Neural progenitor cell (in vitro differentiated cells): ENCODE data around the gene ZFYVE9.

Source experiments
- CTCF ChIP-seq: fragments of 200-600 bp; sonication (generic); IDR thresholded peaks from 2 replicates; pipeline ENCODE4 v1.5.1; 2017; ENCODE audit warnings: antibody characterized with exemption, mild to moderate bottlenecking
- EZH2 ChIP-seq: fragments of 200-600 bp; sonication (generic); IDR thresholded peaks from 2 replicates; pipeline ENCODE4 v1.6.1; 2017; ENCODE audit warnings: antibody characterized with exemption, mild to moderate bottlenecking, moderate library complexity

- no peak for TF ChIP-seq CTCF
- TF ChIP-seq EZH2 = no peak
These were observed 118.0 kb downstream of the ZFYVE9 start for GRCh38 chr1:52259886-52260285.
